ENCODE data around the gene PHF3. TPM values are rescaled to one million over a fixed set of nuclear protein-coding genes. Genes with fewer than 3 reads are reported as not detected.

PHF3 gene
- total RNA-seq, result 10 to 100 TPM; 68.2 to 72.5 TPM
- 36.8 TPM for polyA plus RNA-seq (2013, experiment 1 of 2)
- 36.3 TPM for polyA plus RNA-seq (2013, experiment 2 of 2)
- long read RNA-seq, experiment 1, partial matches to known transcripts, result 1 of 14 reads
- long read RNA-seq, experiment 1, other reads (novel, unspliced or antisense), result 13 of 14 reads
- long read RNA-seq, experiment 2, full-length matches to known transcripts, result 13 of 50 reads
- long read RNA-seq, experiment 2, partial matches to known transcripts, result 18 of 50 reads
- long read RNA-seq, experiment 2, other reads (novel, unspliced or antisense), result 19 of 50 reads
- long read RNA-seq, experiment 3, full-length matches to known transcripts, result 9 of 238 reads
- long read RNA-seq, experiment 3, partial matches to known transcripts, result 190 of 238 reads
- long read RNA-seq, experiment 3, other reads (novel, unspliced or antisense), result 39 of 238 reads
- long read RNA-seq, experiment 4, partial matches to known transcripts, result 10 of 16 reads
- long read RNA-seq, experiment 4, other reads (novel, unspliced or antisense), result 6 of 16 reads

- Mint-ChIP-seq H3K4me3 (peak within 1 kb of the TSS; percentile 95), H3K27ac (peak within 1 kb of the TSS; percentile 97), H3K27me3 (ENCODE audit: insufficient read depth) (no peaks in the 10 kb centered on the region), H3K9me3 (no peaks in the 10 kb centered on the region), H3K4me1 (peaks cover 55% of the 10 kb centered on the region), H3K36me3 (ENCODE audit: low read depth) (no peaks in the 10 kb centered on the region)
- H3K4me3 ChIP-seq (ENCODE audit: low read length), result peak within 1 kb of the TSS; percentile 98
- H3K27ac ChIP-seq (ENCODE audit: low read depth, low read length), result peak within 1 kb of the TSS; percentile 96
- WGBS, 2 experiments (ENCODE audit: insufficient coverage in 1 of 2, insufficient read length in 1 of 2), result 0% methylated on average over 20 to 126 of the region's 126 CpGs
- peaks cover 10% of the 10 kb centered on the region for H3K4me1 ChIP-seq (ENCODE audit: control insufficient read depth, insufficient read depth, low read length)
- peak; percentile 93 for DNase-seq
- peak within 1 kb of the TSS; percentile 91 for H3K9ac ChIP-seq (ENCODE audit: extremely low read depth, low read length, poor library complexity, severe bottlenecking)
- TF ChIP-seq CTCF (conservative IDR thresholded peaks at IDR 0.05), result peak; percentile 10
- no peaks in the 10 kb centered on the region for H3K36me3 ChIP-seq (ENCODE audit: control insufficient read depth, insufficient read depth, low read length)
- H3K9me3 ChIP-seq (ENCODE audit: control insufficient read depth, low read length), result no peaks in the 10 kb centered on the region
- peaks cover 1% of the 10 kb centered on the region for H3K27me3 ChIP-seq (ENCODE audit: control insufficient read depth, insufficient read depth, low read length, poor library complexity, severe bottlenecking)
Observed at GRCh38 chr6:63635588-63636517, at the start of gene PHF3. Gene PHF3, plus strand, starts transcription at chr6:63635802. Its CDS starts 10,750 bp downstream, at chr6:63646552.

GRCh38 chr6:63589952-63590411 is 45.6 kb upstream of the PHF3 start:
- Histone ChIP-seq H3K4me3 (ENCODE audit: low read length) (no peak overlapping the region), H3K27ac (ENCODE audit: low read depth, low read length) (peak overlapping the region; percentile 14), H3K27me3 (ENCODE audit: control insufficient read depth, insufficient read depth, low read length, poor library complexity, severe bottlenecking) (no peaks in the 10 kb centered on the region), H3K9ac (ENCODE audit: extremely low read depth, low read length, poor library complexity, severe bottlenecking) (no peak overlapping the region), H3K4me1 (ENCODE audit: control insufficient read depth, insufficient read depth, low read length) (no peaks in the 10 kb centered on the region), H3K9me3 (ENCODE audit: control insufficient read depth, low read length) (no peaks in the 10 kb centered on the region), H3K36me3 (ENCODE audit: control insufficient read depth, insufficient read depth, low read length) (no peaks in the 10 kb centered on the region)
- TF ChIP-seq CTCF (conservative IDR thresholded peaks at IDR 0.05), result no peak
- WGBS, 2 experiments (ENCODE audit: insufficient coverage in 1 of 2, insufficient read length in 1 of 2), result 83% methylated on average over 2 of the region's 2 CpGs; no CpG with 5 or more reads in 1 of the 2 experiments
- DNase-seq, result no peak
- H3K27ac Mint-ChIP-seq, result no peak overlapping the region
- H3K9me3 Mint-ChIP-seq, result no peaks in the 10 kb centered on the region
- peaks cover 14% of the 10 kb centered on the region for H3K27me3 Mint-ChIP-seq (ENCODE audit: insufficient read depth)
- H3K4me3 Mint-ChIP-seq, result no peak overlapping the region
- no peaks in the 10 kb centered on the region for H3K4me1 Mint-ChIP-seq
- no peaks in the 10 kb centered on the region for H3K36me3 Mint-ChIP-seq (ENCODE audit: low read depth)

- H3K4me3 Mint-ChIP-seq, result no peak overlapping the region
- Histone ChIP-seq H3K4me3 (ENCODE audit: low read length) (no peak overlapping the region), H3K9me3 (ENCODE audit: control insufficient read depth, low read length) (no peaks in the 10 kb centered on the region), H3K27ac (ENCODE audit: low read depth, low read length) (no peak overlapping the region), H3K9ac (ENCODE audit: extremely low read depth, low read length, poor library complexity, severe bottlenecking) (no peak overlapping the region), H3K27me3 (ENCODE audit: control insufficient read depth, insufficient read depth, low read length, poor library complexity, severe bottlenecking) (no peaks in the 10 kb centered on the region), H3K36me3 (ENCODE audit: control insufficient read depth, insufficient read depth, low read length) (no peaks in the 10 kb centered on the region), H3K4me1 (ENCODE audit: control insufficient read depth, insufficient read depth, low read length) (no peaks in the 10 kb centered on the region)
- no peak overlapping the region for H3K27ac Mint-ChIP-seq
- no peak for TF ChIP-seq CTCF (conservative IDR thresholded peaks at IDR 0.05)
- peaks cover under 1% of the 10 kb centered on the region for H3K27me3 Mint-ChIP-seq (ENCODE audit: insufficient read depth)
- 93 to 98% methylated on average over 4 to 7 of the region's 7 CpGs for WGBS, 2 experiments (ENCODE audit: insufficient coverage in 1 of 2, insufficient read length in 1 of 2)
- no peak for DNase-seq
- no peaks in the 10 kb centered on the region for H3K9me3 Mint-ChIP-seq
- H3K4me1 Mint-ChIP-seq, result peaks cover 3% of the 10 kb centered on the region
- no peaks in the 10 kb centered on the region for H3K36me3 Mint-ChIP-seq (ENCODE audit: low read depth)
Observed at GRCh38 chr6:63592886-63593285, 42.7 kb upstream of the PHF3 start.
